Umbilical cord (tissue), 2 donors: Measurements from ENCODE around the gene ACTL8. TPM values are rescaled to one million over a fixed set of nuclear protein-coding genes. Genes with fewer than 3 reads are reported as not detected.
A peak's percentile ranks its signal among the peaks of the same experiment; 100 is the strongest.

Experiments
- DNase-seq: peaks from one replicate; pipeline ENCODE4 v3.0.0-alpha.2; 2015; ENCODE audit warnings: low spot score
- total RNA-seq: library from RNA; depleted of rRNA; stranded (reverse); fragments of >200 nt; gene quantifications from one replicate; pipeline ENCODE4 v1.2.3, GENCODE V29; 2014; ENCODE audit warnings: low replicate concordance; ENCODE audit not compliant: insufficient read depth

ACTL8 gene
- total RNA-seq, 1 donor from 2014 or later: 1.2 TPM

DNA sequence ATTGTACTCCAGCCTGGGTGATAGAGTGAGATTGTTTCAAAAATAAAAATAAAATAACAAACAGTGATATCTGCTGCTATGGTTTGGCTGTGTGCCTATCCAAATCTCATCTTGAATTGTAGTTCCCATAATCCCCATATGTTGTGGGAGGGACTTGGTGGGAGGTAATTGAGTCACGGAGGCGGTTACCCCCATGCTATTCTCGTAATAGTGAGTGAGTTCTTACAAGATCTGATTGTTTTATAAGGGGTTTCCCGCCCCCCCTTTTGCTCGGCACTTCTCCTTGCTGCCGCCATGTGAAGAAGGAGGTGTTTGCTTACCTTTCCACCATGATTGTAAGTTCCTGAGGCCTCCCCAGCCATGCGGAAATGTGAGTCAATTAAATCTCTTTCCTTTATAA lies 47.8 kb downstream of the ACTL8 start:
- DNase-seq: no peak

DNA sequence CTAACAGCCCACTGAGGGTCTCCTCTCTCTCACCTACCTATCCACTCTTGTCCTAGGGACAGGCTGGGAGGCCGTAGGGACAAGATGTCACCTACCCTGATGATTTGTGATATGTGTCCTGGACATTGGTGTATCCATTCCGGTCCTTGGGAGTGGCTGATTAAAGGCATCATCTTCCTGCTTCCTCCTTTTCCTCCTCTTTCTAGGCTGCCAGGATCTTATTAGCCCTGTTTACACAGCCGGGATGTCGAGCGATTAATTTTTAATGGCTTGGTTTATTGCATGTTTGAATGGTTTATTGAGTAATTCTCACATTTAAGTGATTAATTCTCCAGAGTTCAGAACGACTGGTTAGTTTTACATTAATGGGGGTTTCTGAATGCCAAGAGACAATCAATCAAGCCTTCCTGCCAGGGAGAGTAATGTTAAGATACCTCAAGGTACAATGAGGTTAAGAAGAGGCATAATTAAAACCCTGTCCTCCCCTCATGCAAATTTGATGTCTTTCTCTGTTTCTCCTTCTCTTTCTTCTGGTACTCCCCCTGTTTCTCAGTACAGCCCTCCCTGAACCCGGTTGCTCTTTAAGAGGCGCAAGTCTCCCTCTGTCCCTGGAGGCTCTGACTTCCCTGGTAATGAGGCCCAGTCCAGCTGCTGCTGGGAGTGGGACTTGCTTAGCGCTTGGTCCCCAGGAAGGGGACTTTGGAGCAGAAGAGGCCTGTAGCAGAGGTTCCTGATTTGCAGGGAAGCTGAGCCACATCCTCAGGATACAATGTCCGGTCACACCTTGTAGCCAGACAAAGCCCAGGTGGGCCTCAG lies 50.9 kb downstream of the ACTL8 start:
- no peak for DNase-seq

- DNase-seq: no peak
Measured at GRCh38 chr1:17808816-17809215, 53.7 kb downstream of the ACTL8 start.

- no peak for DNase-seq
Measured at GRCh38 chr1:17810668-17811067, 55.5 kb downstream of the ACTL8 start.

DNA sequence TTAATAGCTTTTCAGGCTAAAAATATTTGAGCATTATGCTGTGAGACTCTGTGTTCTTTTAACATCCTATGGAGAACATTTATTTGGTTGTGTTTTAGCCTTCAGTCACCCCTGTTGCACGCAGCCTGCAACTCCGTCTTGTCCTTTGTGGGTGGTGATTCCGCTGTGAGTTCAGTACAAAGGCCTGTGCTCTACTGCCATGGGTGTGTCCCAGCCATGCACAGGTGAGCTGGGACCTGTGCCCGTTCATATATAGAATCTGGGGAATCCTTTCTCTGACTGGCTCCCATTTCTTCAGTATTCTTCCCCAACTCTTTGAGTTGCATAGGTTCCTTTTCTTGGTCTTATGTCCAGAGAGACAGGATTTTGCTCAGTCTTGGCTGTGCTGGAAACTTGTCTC lies 61.4 kb downstream of the ACTL8 start:
- no peak for DNase-seq

- DNase-seq: no peak
Measured at GRCh38 chr1:17819129-17819802, 64.1 kb downstream of the ACTL8 start.

DNA sequence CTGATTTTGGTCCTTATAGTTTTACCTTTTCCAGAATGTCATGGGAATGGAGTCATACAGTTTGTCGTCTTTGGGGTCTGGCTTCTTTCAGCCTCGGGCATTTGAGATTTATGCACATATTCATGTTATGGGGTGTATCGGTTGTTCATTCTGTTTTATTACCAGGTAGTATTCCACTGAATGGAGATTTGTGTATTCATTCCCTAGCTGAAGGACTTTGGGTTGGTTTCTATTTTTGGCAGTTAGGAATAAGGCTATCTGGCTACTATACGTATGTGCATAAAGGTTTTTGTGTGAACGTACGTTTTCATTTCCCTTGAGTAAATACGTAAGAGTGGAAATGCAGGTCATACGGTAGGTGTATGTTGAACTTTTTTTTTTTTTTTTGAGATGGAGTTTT lies 65.1 kb downstream of the ACTL8 start:
- no peak for DNase-seq

- DNase-seq: no peak
Measured at GRCh38 chr1:17822741-17823426, 67.8 kb downstream of the ACTL8 start.

- no peak for DNase-seq
Measured at GRCh38 chr1:17825273-17826164, 70.4 kb downstream of the ACTL8 start.

DNA sequence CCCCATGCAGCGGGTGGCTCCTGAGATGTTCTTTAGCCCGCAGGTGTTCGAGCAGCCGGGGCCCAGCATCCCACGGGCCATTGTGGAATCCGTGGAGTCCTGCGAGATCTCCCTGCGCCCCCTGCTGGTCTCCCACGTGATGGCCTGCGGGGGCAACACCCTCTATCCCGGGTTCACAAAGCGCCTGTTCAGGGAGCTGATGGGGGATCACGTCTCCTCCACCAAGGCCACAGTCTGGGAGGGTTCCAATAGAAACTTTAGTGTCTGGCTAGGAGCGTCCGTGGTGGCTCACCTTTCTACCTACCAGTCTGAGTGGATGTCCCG lies 71.0 kb downstream of the ACTL8 start:
- no peak for DNase-seq

- DNase-seq: no peak
Measured at GRCh38 chr1:17828991-17829390, 73.9 kb downstream of the ACTL8 start.

DNA sequence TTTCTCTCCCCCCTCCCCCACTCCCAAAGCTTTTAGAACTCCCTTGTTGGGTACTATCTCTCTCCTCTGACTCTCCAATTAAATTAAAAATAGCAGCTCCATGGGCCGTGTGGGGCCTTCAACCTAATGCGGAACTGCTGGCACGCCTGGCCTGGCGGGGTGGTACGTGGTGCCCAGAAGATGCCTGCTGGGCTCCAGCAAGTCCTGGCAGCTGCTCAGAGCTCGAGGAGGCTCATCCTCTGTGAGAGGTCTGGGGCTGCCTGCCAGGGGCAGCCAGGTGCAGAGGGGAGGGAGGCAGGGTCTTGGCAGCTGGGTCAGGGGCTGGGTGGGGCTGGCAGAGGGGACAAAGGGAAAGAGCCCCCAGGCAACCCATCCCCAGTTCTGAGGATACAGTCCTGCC lies 74.4 kb downstream of the ACTL8 start:
- no peak for DNase-seq

GRCh38 chr1:17831597-17831996 lies 76.5 kb downstream of the ACTL8 start:
- peak; percentile 59 for DNase-seq

- DNase-seq: no peak
Measured at GRCh38 chr1:17833661-17834501, 78.7 kb downstream of the ACTL8 start.

DNA sequence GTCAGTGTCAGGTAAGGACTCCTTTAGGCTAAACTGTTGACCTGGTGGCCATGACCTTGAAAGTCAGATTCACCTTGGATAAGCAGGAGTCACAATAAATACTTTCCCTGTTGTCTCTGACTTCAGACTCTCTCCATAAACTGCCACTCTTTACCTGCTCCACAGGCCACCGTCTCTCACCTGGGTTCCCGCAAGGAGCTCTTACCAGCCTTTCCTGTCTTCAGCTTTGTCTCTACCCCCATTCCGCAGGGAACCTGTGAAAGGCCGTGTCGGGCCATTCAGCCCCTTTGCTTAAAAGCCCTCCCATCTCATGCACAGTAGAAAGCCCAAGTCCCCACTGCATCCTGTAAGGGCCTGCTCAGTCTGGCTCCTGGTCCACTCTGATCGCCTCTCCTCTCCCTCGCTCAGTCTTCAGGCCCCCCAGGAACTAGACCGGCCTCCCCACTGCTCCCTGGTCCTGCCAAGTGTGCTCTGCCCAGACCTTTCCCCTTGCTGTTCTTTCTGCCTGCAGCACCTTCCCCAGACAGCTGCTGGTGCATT lies 79.5 kb downstream of the ACTL8 start:
- DNase-seq: no peak

GRCh38 chr1:17837233-17838030 lies 82.3 kb downstream of the ACTL8 start:
- DNase-seq: no peak

DNA sequence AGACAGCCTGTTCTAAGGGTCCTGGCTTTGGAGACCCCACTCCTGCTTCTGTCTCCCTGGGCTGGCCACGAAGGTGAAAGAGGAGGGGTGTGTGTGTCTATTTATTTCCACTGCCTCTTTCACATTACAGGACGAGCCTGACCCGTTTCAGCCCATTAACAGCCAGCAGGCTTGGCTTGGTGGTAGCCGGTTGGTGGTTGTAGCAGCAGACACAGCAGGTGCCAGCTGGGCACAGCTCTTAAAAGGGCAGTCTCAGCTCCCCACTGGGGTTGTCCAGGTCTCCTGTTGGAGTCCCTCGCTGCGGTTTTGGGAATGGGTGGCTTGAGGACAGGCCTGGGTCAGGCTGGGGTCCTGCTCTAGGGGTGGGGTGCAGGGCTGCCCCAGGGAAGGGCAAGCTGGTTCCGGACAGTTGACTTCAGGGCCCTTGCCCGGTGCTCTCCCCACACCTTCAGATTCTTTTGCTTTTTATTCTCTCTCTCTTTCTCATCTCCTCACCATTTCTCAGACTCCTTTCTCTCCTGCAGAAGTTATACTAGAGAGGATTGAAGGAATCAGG lies 84.6 kb downstream of the ACTL8 start:
- DNase-seq: no peak

- DNase-seq: no peak
Measured at GRCh38 chr1:17841944-17842343, 86.8 kb downstream of the ACTL8 start.

GRCh38 chr1:17842686-17843085 lies 87.6 kb downstream of the ACTL8 start:
- no peak for DNase-seq
